Right lobe of liver (tissue), 4 donors: ENCODE results near the gene TMEM229A.

ENCODE experiments used
- POLR2A ChIP-seq: fragments of 450-650 bp; IDR thresholded peaks from one replicate; pipeline ENCODE4 v1.6.1; 2017; ENCODE audit warnings: antibody characterized with exemption, mild to moderate bottlenecking
- TF ChIP-seq, protein P1 (sequence below), 4 donors: fragments of 200-600 bp in 3 of 4; fragments of 450-650 bp in 1 of 4; IDR thresholded peaks; one replicate each; pipeline versions ENCODE4 v1.5.1 to v1.8.0; 2016 to 2022; ENCODE audit warnings: antibody characterized with exemption in 4 of 4, mild to moderate bottlenecking in 2 of 4
- donor health status: DM: no; HTN: no; CAD: no.
- donor health status: DM: no; HTN: no; CAD: no.
- donor health status: DM: no; HTN: yes; CAD: no.

DNA sequence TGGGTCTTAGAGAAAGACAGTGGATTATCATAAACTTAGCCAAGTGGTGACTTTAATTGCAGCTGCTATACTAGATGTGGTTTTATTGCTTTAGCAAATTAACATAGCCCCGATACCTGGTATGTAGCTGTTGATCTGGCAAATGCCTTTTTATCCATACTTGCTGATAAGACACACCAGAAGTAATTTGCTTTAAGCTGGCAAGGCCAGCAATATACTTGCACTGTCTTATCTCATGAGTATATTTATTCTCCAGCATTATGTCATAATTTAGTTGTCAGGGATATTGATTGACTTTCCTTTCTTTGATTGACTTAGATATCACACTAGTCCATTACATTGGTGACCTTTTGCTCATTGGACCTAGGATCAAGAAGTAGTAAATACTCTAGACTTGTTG lies 12.8 kb downstream of the TMEM229A start:
- TF ChIP-seq, protein P1, sequence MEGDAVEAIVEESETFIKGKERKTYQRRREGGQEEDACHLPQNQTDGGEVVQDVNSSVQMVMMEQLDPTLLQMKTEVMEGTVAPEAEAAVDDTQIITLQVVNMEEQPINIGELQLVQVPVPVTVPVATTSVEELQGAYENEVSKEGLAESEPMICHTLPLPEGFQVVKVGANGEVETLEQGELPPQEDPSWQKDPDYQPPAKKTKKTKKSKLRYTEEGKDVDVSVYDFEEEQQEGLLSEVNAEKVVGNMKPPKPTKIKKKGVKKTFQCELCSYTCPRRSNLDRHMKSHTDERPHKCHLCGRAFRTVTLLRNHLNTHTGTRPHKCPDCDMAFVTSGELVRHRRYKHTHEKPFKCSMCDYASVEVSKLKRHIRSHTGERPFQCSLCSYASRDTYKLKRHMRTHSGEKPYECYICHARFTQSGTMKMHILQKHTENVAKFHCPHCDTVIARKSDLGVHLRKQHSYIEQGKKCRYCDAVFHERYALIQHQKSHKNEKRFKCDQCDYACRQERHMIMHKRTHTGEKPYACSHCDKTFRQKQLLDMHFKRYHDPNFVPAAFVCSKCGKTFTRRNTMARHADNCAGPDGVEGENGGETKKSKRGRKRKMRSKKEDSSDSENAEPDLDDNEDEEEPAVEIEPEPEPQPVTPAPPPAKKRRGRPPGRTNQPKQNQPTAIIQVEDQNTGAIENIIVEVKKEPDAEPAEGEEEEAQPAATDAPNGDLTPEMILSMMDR (IDR thresholded peaks at IDR 0.05): no peak
- no peak for TF ChIP-seq POLR2A
